PC-3 (cell line): ENCODE measurements around the gene ADIG. TPM values are rescaled to one million over a fixed set of nuclear protein-coding genes. Genes with fewer than 3 reads are reported as not detected.

Experiments
- ATAC-seq: fragments of 200-7000 bp; cut with Tn5 transposase; 2 replicates; pipeline ENCODE4 v1.9.1; 2020; ENCODE audit warnings: mild to moderate bottlenecking, moderate library complexity
- BruUV-seq: library from RNA; stranded (reverse); fragments of 400-500 nt; replicated peaks from 2 replicates; lab custom pipeline; 2021; lab: Mats Ljungman, UMichigan
- CTCF ChIA-PET: fragments of 300-600 bp; sonication (Branson Sonifier 250); formaldehyde crosslinking; loops from one replicate; lab custom pipeline; 2022; ENCODE audit warnings: antibody characterized with exemption; lab: Charles Lee
- POLR2A ChIA-PET: fragments of 300-600 bp; sonication (Branson Sonifier 250); formaldehyde crosslinking; loops from one replicate; lab custom pipeline; 2022; ENCODE audit warnings: antibody characterized with exemption; ENCODE audit not compliant: unreplicated experiment; lab: Charles Lee
- DNase-seq: peaks from one replicate; pipeline ENCODE4 v3.0.0-alpha.2; 2015
- H2AFZ ChIP-seq: fragments of 300-600 bp; sonication (generic); 2 replicates; pipeline ENCODE4 v1.6.0; 2016; ENCODE audit warnings: antibody characterized with exemption, low read length
- H3F3A ChIP-seq: fragments of 300-600 bp; sonication (generic); one replicate; pipeline ENCODE4 v1.6.0; 2017; ENCODE audit warnings: antibody characterized with exemption, low read length, control low read depth, mild to moderate bottlenecking; ENCODE audit not compliant: unreplicated experiment
- H3K27ac ChIP-seq: fragments of 300-600 bp; sonication (generic); 2 replicates; pipeline ENCODE4 v1.5.1; 2016; ENCODE audit warnings: mild to moderate bottlenecking, low read length
- H3K27me3 ChIP-seq: fragments of 300-600 bp; sonication (generic); 2 replicates; pipeline ENCODE4 v1.6.1; 2016; ENCODE audit warnings: low read length, mixed read lengths
- H3K36me3 ChIP-seq: fragments of 300-600 bp; sonication (generic); 2 replicates; pipeline ENCODE4 v1.6.1; 2016; ENCODE audit warnings: low read depth, mixed run types, low read length, mixed read lengths
- H3K4me1 ChIP-seq: fragments of 300-600 bp; sonication (generic); 2 replicates; pipeline ENCODE4 v1.5.1; 2016; ENCODE audit warnings: low read length; ENCODE audit not compliant: insufficient read depth
- H3K4me2 ChIP-seq: fragments of 300-600 bp; sonication (generic); 2 replicates; pipeline ENCODE4 v1.6.0; 2016; ENCODE audit warnings: low read length
- H3K4me3 ChIP-seq: fragments of 300-600 bp; sonication (generic); 2 replicates; pipeline ENCODE4 v1.5.1; 2016; ENCODE audit warnings: mild to moderate bottlenecking, low read length, mixed read lengths
- H3K79me2 ChIP-seq: fragments of 300-600 bp; sonication (generic); 2 replicates; pipeline ENCODE4 v1.6.1; 2017; ENCODE audit warnings: low read length, mixed read lengths
- H3K9ac ChIP-seq: fragments of 300-600 bp; sonication (generic); 2 replicates; pipeline ENCODE4 v1.6.0; 2016; ENCODE audit warnings: mild to moderate bottlenecking, low read length
- H3K9me2 ChIP-seq: fragments of 300-600 bp; sonication (generic); replicated peaks from 2 replicates; pipeline ENCODE4 v1.6.1; 2016; ENCODE audit warnings: mixed run types, low read length, mixed read lengths
- H3K9me3 ChIP-seq: fragments of 300-600 bp; sonication (generic); 2 replicates; pipeline ENCODE4 v1.6.1; 2016; ENCODE audit warnings: low read length, mixed read lengths
- H4K20me1 ChIP-seq: fragments of 300-600 bp; sonication (generic); 2 replicates; pipeline ENCODE4 v1.6.1; 2016; ENCODE audit warnings: low read length, mixed read lengths
- EZH2 ChIP-seq: fragments of 300-600 bp; sonication (generic); IDR thresholded peaks from one replicate; pipeline ENCODE4 v1.6.1; 2017; ENCODE audit warnings: antibody characterized with exemption, mild to moderate bottlenecking, low read length; ENCODE audit not compliant: unreplicated experiment
- EZH2phosphoT487 ChIP-seq: fragments of 300-600 bp; sonication (generic); IDR thresholded peaks from 2 replicates; pipeline ENCODE4 v1.6.1; 2018; ENCODE audit warnings: mild to moderate bottlenecking, antibody characterized with exemption, low read length, borderline replicate concordance
- intact Hi-C: fragments of 100-400 bp; cut with micrococcal nuclease; formaldehyde crosslinking; loops from 2 replicates; pipeline ENCODE4 v1.9.0; 2023
- total RNA-seq: library from RNA; depleted of rRNA; stranded (reverse); fragments of >200 nt; gene quantifications from 2 replicates; pipeline ENCODE4 v1.2.3, GENCODE V29; 2014
- TF ChIP-seq, protein P1 (sequence below): fragments of 300-600 bp; sonication (generic); conservative IDR thresholded peaks from 2 replicates; pipeline ENCODE4 v1.5.1; 2017; ENCODE audit warnings: antibody characterized with exemption, low read depth, mild to moderate bottlenecking, low read length

Gene ADIG
- total RNA-seq, 1 experiment from 2014 or later = not detected

DNA sequence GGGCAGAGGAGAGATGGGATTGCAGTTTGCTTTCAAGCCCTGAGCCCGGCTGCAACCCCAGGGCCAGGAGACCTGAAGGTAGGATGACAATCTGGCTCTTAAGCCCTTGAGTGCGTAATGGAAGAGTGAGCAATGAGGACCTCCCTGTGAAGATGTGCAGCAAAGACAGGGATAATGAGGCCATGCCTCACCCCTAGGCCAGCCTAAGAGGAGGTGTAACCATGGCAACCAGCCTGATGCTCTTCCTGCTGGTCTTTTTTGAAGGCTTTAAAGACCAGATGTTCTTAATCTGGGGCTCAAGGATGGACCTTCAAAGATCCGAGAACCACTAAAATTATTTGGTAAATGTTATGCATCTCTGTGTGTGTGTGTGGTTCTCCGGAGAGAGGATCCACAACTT, 28.8 kb downstream of the ADIG start:
- Histone ChIP-seq H3K27ac (no peak overlapping the region), H3K9ac (no peak overlapping the region), H3K4me3 (no peak overlapping the region), H3K79me2 (no peaks in the 10 kb centered on the region), H3K36me3 (no peaks in the 10 kb centered on the region), H3F3A (no peaks in the 10 kb centered on the region), H3K27me3 (no peaks in the 10 kb centered on the region), H3K9me2 (no peaks in the 10 kb centered on the region), H2AFZ (no peak overlapping the region), H3K4me2 (no peak overlapping the region), H3K4me1 (peaks cover 18% of the 10 kb centered on the region), H3K9me3 (no peaks in the 10 kb centered on the region), H4K20me1 (no peaks in the 10 kb centered on the region)
- TF ChIP-seq EZH2phosphoT487 (no peak), EZH2 (no peak)
- TF ChIP-seq, protein P1, sequence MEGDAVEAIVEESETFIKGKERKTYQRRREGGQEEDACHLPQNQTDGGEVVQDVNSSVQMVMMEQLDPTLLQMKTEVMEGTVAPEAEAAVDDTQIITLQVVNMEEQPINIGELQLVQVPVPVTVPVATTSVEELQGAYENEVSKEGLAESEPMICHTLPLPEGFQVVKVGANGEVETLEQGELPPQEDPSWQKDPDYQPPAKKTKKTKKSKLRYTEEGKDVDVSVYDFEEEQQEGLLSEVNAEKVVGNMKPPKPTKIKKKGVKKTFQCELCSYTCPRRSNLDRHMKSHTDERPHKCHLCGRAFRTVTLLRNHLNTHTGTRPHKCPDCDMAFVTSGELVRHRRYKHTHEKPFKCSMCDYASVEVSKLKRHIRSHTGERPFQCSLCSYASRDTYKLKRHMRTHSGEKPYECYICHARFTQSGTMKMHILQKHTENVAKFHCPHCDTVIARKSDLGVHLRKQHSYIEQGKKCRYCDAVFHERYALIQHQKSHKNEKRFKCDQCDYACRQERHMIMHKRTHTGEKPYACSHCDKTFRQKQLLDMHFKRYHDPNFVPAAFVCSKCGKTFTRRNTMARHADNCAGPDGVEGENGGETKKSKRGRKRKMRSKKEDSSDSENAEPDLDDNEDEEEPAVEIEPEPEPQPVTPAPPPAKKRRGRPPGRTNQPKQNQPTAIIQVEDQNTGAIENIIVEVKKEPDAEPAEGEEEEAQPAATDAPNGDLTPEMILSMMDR = no peak
- DNase-seq (no peak), ATAC-seq (no peak)
- CTCF ChIA-PET = no interaction called here
- no TSS peak for BruUV-seq
- intact Hi-C loops = no loop called here
- POLR2A ChIA-PET = no interaction called here

- H3K9ac ChIP-seq = no peak overlapping the region
- no peaks in the 10 kb centered on the region for H4K20me1 ChIP-seq
- H3K27ac ChIP-seq = no peak overlapping the region
- H3K9me3 ChIP-seq = no peaks in the 10 kb centered on the region
- H3K36me3 ChIP-seq = no peaks in the 10 kb centered on the region
- H3K79me2 ChIP-seq = no peaks in the 10 kb centered on the region
- H3F3A ChIP-seq = no peaks in the 10 kb centered on the region
- H3K27me3 ChIP-seq = no peaks in the 10 kb centered on the region
- peak; percentile 97 for ATAC-seq
- ChIA-PET CTCF (no interaction called here), POLR2A (no interaction called here)
- no peak overlapping the region for H3K4me3 ChIP-seq
- H3K4me1 ChIP-seq = peaks cover 11% of the 10 kb centered on the region
- no TSS peak for BruUV-seq
- DNase-seq = peak; percentile 79
- H2AFZ ChIP-seq = peak overlapping the region; percentile 39
- peak overlapping the region; percentile 37 for H3K4me2 ChIP-seq
- no peak for TF ChIP-seq EZH2
- TF ChIP-seq EZH2phosphoT487 = no peak
- TF ChIP-seq, protein P1 = no peak
- H3K9me2 ChIP-seq = no peaks in the 10 kb centered on the region
- intact Hi-C loops = no loop called here
These were observed 29.5 kb downstream of the ADIG start for GRCh38 chr20:38610521-38610920.

- H3K9me3 ChIP-seq = no peaks in the 10 kb centered on the region
- no peak overlapping the region for H3K4me2 ChIP-seq
- no peaks in the 10 kb centered on the region for H3F3A ChIP-seq
- DNase-seq (no peak), ATAC-seq (no peak)
- no peak overlapping the region for H2AFZ ChIP-seq
- peaks cover 26% of the 10 kb centered on the region for H3K4me1 ChIP-seq
- no TSS peak for BruUV-seq
- no peak overlapping the region for H3K4me3 ChIP-seq
- no peaks in the 10 kb centered on the region for H3K27me3 ChIP-seq
- ChIA-PET POLR2A (no interaction called here), CTCF (no interaction called here)
- H3K79me2 ChIP-seq = no peaks in the 10 kb centered on the region
- no peak overlapping the region for H3K27ac ChIP-seq
- no peaks in the 10 kb centered on the region for H3K36me3 ChIP-seq
- no peaks in the 10 kb centered on the region for H4K20me1 ChIP-seq
- no peak overlapping the region for H3K9ac ChIP-seq
- no peaks in the 10 kb centered on the region for H3K9me2 ChIP-seq
- intact Hi-C loops = no loop called here
- TF ChIP-seq EZH2phosphoT487 = no peak
- no peak for TF ChIP-seq EZH2
- TF ChIP-seq, protein P1 = no peak
These were observed 31.9 kb downstream of the ADIG start for GRCh38 chr20:38612751-38613515.
